NCI-H446 treated with DMSO at 0.1 percent for 48 hours (cell line): Measurements from ENCODE around the gene NHLRC1.
A peak's percentile ranks its signal among the peaks of the same experiment; 100 is the strongest.
"Not testable (repeated sequence)": the region's sequence is repeated elsewhere in the genome, so short reads cannot be mapped to it uniquely, and the experiment has no call there.

Experiments used
- DNase-seq: peaks from one replicate; lab custom pipeline; 2025; lab: John Stamatoyannopoulos, UW

NHLRC1 gene

GRCh38 chr6:18122128-18123093 lies at the start of gene NHLRC1:
TSS of gene NHLRC1 (minus strand) at chr6:18122677. CDS start at chr6:18122606, 71 bp downstream.
- no peak for DNase-seq

GRCh38 chr6:18171871-18172270 lies 49.4 kb upstream of the NHLRC1 start:
- DNase-seq = no peak

GRCh38 chr6:18168264-18168663 lies 45.8 kb upstream of the NHLRC1 start:
- DNase-seq = no peak

GRCh38 chr6:18166312-18167036 lies 44.0 kb upstream of the NHLRC1 start:
- DNase-seq = no peak

- no peak for DNase-seq
Measured at GRCh38 chr6:18165751-18166150, 43.3 kb upstream of the NHLRC1 start.

GRCh38 chr6:18162401-18162800 lies 39.9 kb upstream of the NHLRC1 start:
- no peak for DNase-seq

- DNase-seq = no peak
Measured at GRCh38 chr6:18161431-18161830, 39.0 kb upstream of the NHLRC1 start.

GRCh38 chr6:18160911-18161310 lies 38.4 kb upstream of the NHLRC1 start:
- DNase-seq = no peak

GRCh38 chr6:18155864-18156421 lies 33.5 kb upstream of the NHLRC1 start:
- peak; percentile 35 for DNase-seq

GRCh38 chr6:18155150-18155863 lies 32.8 kb upstream of the NHLRC1 start, which contains the start of gene KDM1B:
TSS of gene KDM1B (plus strand) at chr6:18155422. CDS start at chr6:18159896, 4,474 bp downstream.
- peak; percentile 95 for DNase-seq

GRCh38 chr6:18154507-18155149 lies 32.2 kb upstream of the NHLRC1 start, which contains the start of gene TPMT:
TSS of gene TPMT (minus strand) at chr6:18155077. CDS start at chr6:18149127, 5,950 bp downstream.
- peak; percentile 90 for DNase-seq

- DNase-seq = no peak
Measured at GRCh38 chr6:18153311-18153703, 30.8 kb upstream of the NHLRC1 start.

GRCh38 chr6:18151801-18152200 lies 29.3 kb upstream of the NHLRC1 start:
- DNase-seq = no peak

- DNase-seq = not testable (repeated sequence)
Measured at GRCh38 chr6:18151391-18151790, 28.9 kb upstream of the NHLRC1 start.

- no peak for DNase-seq
Measured at GRCh38 chr6:18148304-18149025, 26.0 kb upstream of the NHLRC1 start.

- no peak for DNase-seq
Measured at GRCh38 chr6:18147616-18148015, 25.1 kb upstream of the NHLRC1 start.

GRCh38 chr6:18147160-18147559 lies 24.7 kb upstream of the NHLRC1 start:
- no peak for DNase-seq

GRCh38 chr6:18142591-18142861 lies 20.0 kb upstream of the NHLRC1 start:
- DNase-seq = no peak

- no peak for DNase-seq
Measured at GRCh38 chr6:18141805-18142590, 19.5 kb upstream of the NHLRC1 start.
